SK-N-MC (cell line): ENCODE data around the gene PVALEF.

ENCODE experiments used
- EZH2 ChIP-seq: fragments of 200-600 bp; sonication (generic); IDR thresholded peaks from one replicate; pipeline ENCODE4 v1.6.1; 2017; ENCODE audit warnings: antibody characterized with exemption
- POLR2AphosphoS5 ChIP-seq: IDR thresholded peaks from 2 replicates; pipeline ENCODE4 v1.6.1; 2012; ENCODE audit warnings: mild to moderate bottlenecking, low read depth, low read length, borderline replicate concordance

DNA sequence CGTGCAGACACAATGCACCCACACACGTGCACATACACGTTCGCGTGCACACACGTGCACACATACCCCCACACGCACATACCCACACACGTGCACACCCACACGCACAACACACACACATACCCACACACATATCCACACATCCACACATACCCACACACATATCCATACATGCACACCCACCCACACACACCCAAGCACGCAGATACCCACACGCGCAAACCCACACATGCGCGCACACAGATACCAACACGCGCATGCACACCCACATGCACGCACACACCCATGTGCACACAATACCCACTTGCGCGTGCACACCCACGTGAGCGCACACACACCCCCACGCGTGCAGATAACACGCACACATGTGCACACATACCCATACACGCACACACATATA, 26.8 kb upstream of the PVALEF start:
- TF ChIP-seq POLR2AphosphoS5 (no peak), EZH2 (no peak)
